ENCODE data around the gene COA1.

DNA sequence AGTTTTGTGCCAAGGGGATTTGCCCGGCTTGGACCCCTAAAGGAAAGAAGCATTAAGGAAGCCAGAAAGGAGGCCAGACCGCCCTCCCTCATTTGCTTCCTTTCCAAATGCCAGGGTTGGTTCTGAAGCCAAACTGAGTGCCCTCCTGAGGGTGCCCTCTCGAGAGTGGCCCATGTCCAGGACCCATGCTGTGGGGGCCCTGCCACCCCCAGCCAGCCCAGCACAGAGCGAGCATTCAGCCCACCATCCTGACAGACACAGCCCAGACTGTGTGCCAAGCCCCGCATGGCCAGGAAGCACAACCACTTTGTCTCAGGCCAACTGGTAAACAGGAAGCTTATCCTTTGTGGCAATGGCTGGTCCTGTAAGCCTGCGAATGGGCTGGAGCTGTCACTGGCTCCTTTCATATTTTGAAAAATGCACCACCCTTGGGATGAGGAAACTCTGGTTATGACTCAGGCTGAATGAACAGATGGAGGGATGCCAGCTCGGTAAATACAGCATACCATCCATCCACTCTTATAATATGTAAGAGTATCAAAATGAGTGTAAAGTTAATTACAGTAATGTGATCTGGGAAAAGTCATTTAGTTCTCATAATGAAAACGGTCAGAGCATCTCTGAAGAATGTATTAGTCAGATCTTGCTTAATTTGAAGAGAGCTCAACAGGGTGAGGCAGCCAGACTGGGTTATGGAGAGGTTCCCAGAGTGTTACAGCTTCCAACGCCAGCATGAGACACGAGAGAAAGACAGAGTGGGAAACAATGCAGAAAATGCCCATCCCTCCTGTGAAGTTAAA lies 81.5 kb downstream of the COA1 start:
- TF ChIP-seq CTCF (IDR thresholded peaks at IDR 0.05) (no peak), POLR2A (IDR thresholded peaks at IDR 0.05) (no peak), POLR2AphosphoS5 (IDR thresholded peaks at IDR 0.05) (peak; percentile 72)

Data from prostate gland (tissue), 2 donors.